HAP-1 (cell line): ENCODE data around the gene ZNF547.

ENCODE experiments used
- DNase-seq, 2 experiments: peaks; one replicate each; pipeline ENCODE4 v3.0.0-alpha.2; 2016 to 2020; ENCODE audit warnings: low spot score in 2 of 2
- H3K27me3 ChIP-seq: fragments of 250-450 bp; sonication (Bioruptor Pico); 2 replicates; pipeline ENCODE4 v1.5.1; 2020; ENCODE audit warnings: low read depth, mild to moderate bottlenecking, moderate library complexity
- H3K36me3 ChIP-seq: fragments of 250-450 bp; sonication (Bioruptor Pico); replicated peaks from 2 replicates; pipeline ENCODE4 v1.5.1; 2020; ENCODE audit warnings: mild to moderate bottlenecking
- H3K4me1 ChIP-seq: fragments of 250-450 bp; sonication (Bioruptor Pico); 2 replicates; pipeline ENCODE4 v1.5.1; 2020; ENCODE audit warnings: mild to moderate bottlenecking
- H3K4me3 ChIP-seq: fragments of 250-450 bp; sonication (Bioruptor Pico); 2 replicates; pipeline ENCODE4 v1.5.1; 2020; ENCODE audit warnings: mild to moderate bottlenecking, moderate library complexity
- H3K9me3 ChIP-seq: fragments of 250-450 bp; sonication (Bioruptor Pico); 2 replicates; pipeline ENCODE4 v1.5.1; 2020; ENCODE audit warnings: mild to moderate bottlenecking, moderate library complexity
- in situ Hi-C: fragments of 300-500 bp; cut with MboI; formaldehyde crosslinking; loops from 3 replicates; pipeline ENCODE4 v1.14.3; 2020; ENCODE audit warnings: low sequenced_read_pairs, inconsistent platforms, mixed read lengths

Gene ZNF547

GRCh38 chr19:57362997-57363687, at the start of gene ZNF547, which contains the start of gene TRAPPC2B:
Gene ZNF547, plus strand, starts transcription at chr19:57363551. Its CDS starts 5,005 bp downstream, at chr19:57368556.
Gene TRAPPC2B, plus strand, starts transcription at chr19:57363551. Its CDS starts 1,283 bp downstream, at chr19:57364834.
- Histone ChIP-seq H3K4me1 (peaks cover 3% of the 10 kb centered on the region; the same call in 1 of the 2 replicates), H3K9me3 (0 out of 2 replicates have a peak, but pooled peaks cover 3% of the 10 kb centered on the region), H3K27me3 (no peaks in the 10 kb centered on the region), H3K4me3 (peak within 1 kb of the TSS; percentile 51), H3K36me3 (no peaks in the 10 kb centered on the region; the same call in 1 of the 2 replicates)
- DNase-seq = peak; percentile 94 to 97
- in situ Hi-C loops = no loop called here

- H3K27me3 ChIP-seq = 0 out of 2 replicates have a peak, but pooled peaks cover 2% of the 10 kb centered on the region
- no peak overlapping the region for H3K4me3 ChIP-seq
- no peaks in the 10 kb centered on the region for H3K36me3 ChIP-seq
- in situ Hi-C loops = no loop called here
- no peaks in the 10 kb centered on the region for H3K4me1 ChIP-seq
- no peak for DNase-seq
- no peaks in the 10 kb centered on the region for H3K9me3 ChIP-seq
Observed at GRCh38 chr19:57314146-57314545, 49.2 kb upstream of the ZNF547 start.

- peaks cover 3% of the 10 kb centered on the region for H3K4me1 ChIP-seq
- in situ Hi-C loops = no loop called here
- DNase-seq = no peak
- no peaks in the 10 kb centered on the region for H3K9me3 ChIP-seq
- H3K36me3 ChIP-seq = peaks cover under 1% of the 10 kb centered on the region; the same call in 1 of the 2 replicates
- 0 out of 2 replicates have a peak, but pooled peaks cover 2% of the 10 kb centered on the region for H3K27me3 ChIP-seq
- no peak overlapping the region for H3K4me3 ChIP-seq
Observed at GRCh38 chr19:57317503-57317902, 45.8 kb upstream of the ZNF547 start.

- Histone ChIP-seq H3K4me3 (peak overlapping the region; percentile 82), H3K36me3 (peaks cover 11% of the 10 kb centered on the region), H3K27me3 (0 out of 2 replicates have a peak, but pooled peaks cover 2% of the 10 kb centered on the region), H3K9me3 (no peaks in the 10 kb centered on the region), H3K4me1 (peaks cover 3% of the 10 kb centered on the region)
- in situ Hi-C loops = no loop called here
- DNase-seq = no peak
Observed at GRCh38 chr19:57319869-57320179, 43.5 kb upstream of the ZNF547 start.

- in situ Hi-C loops = no loop called here
- H3K36me3 ChIP-seq = peaks cover 17% of the 10 kb centered on the region
- peak within 1 kb of the TSS; percentile 82 for H3K4me3 ChIP-seq
- H3K9me3 ChIP-seq = no peaks in the 10 kb centered on the region
- DNase-seq = peak; percentile 93 to 97
- peaks cover 3% of the 10 kb centered on the region for H3K4me1 ChIP-seq
- H3K27me3 ChIP-seq = 0 out of 2 replicates have a peak, but pooled peaks cover 2% of the 10 kb centered on the region
Observed at GRCh38 chr19:57320180-57321084, 42.9 kb upstream of the ZNF547 start, which contains the start of gene ZNF543. Gene ZNF543, plus strand, starts transcription at chr19:57320472. Its CDS starts 382 bp downstream, at chr19:57320854.

- in situ Hi-C loops = no loop called here
- H3K27me3 ChIP-seq = 0 out of 2 replicates have a peak, but pooled peaks cover 2% of the 10 kb centered on the region
- DNase-seq = no peak
- H3K36me3 ChIP-seq = peaks cover 24% of the 10 kb centered on the region
- H3K4me1 ChIP-seq = peaks cover 3% of the 10 kb centered on the region
- peak overlapping the region; percentile 82 for H3K4me3 ChIP-seq
- no peaks in the 10 kb centered on the region for H3K9me3 ChIP-seq
Observed at GRCh38 chr19:57321116-57321515, 42.2 kb upstream of the ZNF547 start.

- H3K9me3 ChIP-seq = no peaks in the 10 kb centered on the region
- peaks cover 31% of the 10 kb centered on the region for H3K36me3 ChIP-seq
- H3K4me3 ChIP-seq = peak overlapping the region; percentile 82; the same call in 1 of the 2 replicates
- H3K27me3 ChIP-seq = 0 out of 2 replicates have a peak, but pooled peaks cover 2% of the 10 kb centered on the region
- H3K4me1 ChIP-seq = peaks cover 3% of the 10 kb centered on the region
- in situ Hi-C loops = no loop called here
- no peak for DNase-seq
Observed at GRCh38 chr19:57321751-57322150, 41.6 kb upstream of the ZNF547 start.

- in situ Hi-C loops = no loop called here
- H3K27me3 ChIP-seq = no peaks in the 10 kb centered on the region
- H3K4me1 ChIP-seq = no peaks in the 10 kb centered on the region; the same call in 1 of the 2 replicates
- no peak overlapping the region for H3K4me3 ChIP-seq
- H3K9me3 ChIP-seq = no peaks in the 10 kb centered on the region
- no peak for DNase-seq
- peaks cover 57% of the 10 kb centered on the region for H3K36me3 ChIP-seq
Observed at GRCh38 chr19:57324992-57325391, 38.4 kb upstream of the ZNF547 start.

GRCh38 chr19:57327993-57328392, 35.4 kb upstream of the ZNF547 start:
- in situ Hi-C loops = no loop called here
- peaks cover 54% of the 10 kb centered on the region for H3K36me3 ChIP-seq
- no peak overlapping the region for H3K4me3 ChIP-seq
- no peak for DNase-seq
- no peaks in the 10 kb centered on the region for H3K9me3 ChIP-seq
- no peaks in the 10 kb centered on the region for H3K4me1 ChIP-seq
- H3K27me3 ChIP-seq = no peaks in the 10 kb centered on the region

GRCh38 chr19:57334191-57334590, 29.2 kb upstream of the ZNF547 start:
- H3K27me3 ChIP-seq = no peaks in the 10 kb centered on the region
- H3K36me3 ChIP-seq = peaks cover 5% of the 10 kb centered on the region
- H3K4me3 ChIP-seq = no peak overlapping the region
- in situ Hi-C loops = no loop called here
- no peaks in the 10 kb centered on the region for H3K4me1 ChIP-seq
- no peak for DNase-seq
- no peaks in the 10 kb centered on the region for H3K9me3 ChIP-seq

GRCh38 chr19:57338877-57339276, 24.5 kb upstream of the ZNF547 start:
- H3K4me3 ChIP-seq = no peak overlapping the region
- no peaks in the 10 kb centered on the region for H3K27me3 ChIP-seq
- H3K4me1 ChIP-seq = no peaks in the 10 kb centered on the region
- DNase-seq = no peak
- no peaks in the 10 kb centered on the region for H3K36me3 ChIP-seq
- in situ Hi-C loops = no loop called here
- H3K9me3 ChIP-seq = no peaks in the 10 kb centered on the region

- Histone ChIP-seq H3K36me3 (no peaks in the 10 kb centered on the region), H3K27me3 (no peaks in the 10 kb centered on the region), H3K4me3 (no peak overlapping the region), H3K4me1 (no peaks in the 10 kb centered on the region), H3K9me3 (no peaks in the 10 kb centered on the region)
- DNase-seq = no peak
- in situ Hi-C loops = no loop called here
Observed at GRCh38 chr19:57342582-57342981, 20.8 kb upstream of the ZNF547 start.

- Histone ChIP-seq H3K27me3 (no peaks in the 10 kb centered on the region), H3K4me3 (no peak overlapping the region), H3K36me3 (0 out of 2 replicates have a peak, but pooled peaks cover 3% of the 10 kb centered on the region), H3K9me3 (peaks cover 5% of the 10 kb centered on the region; the same call in 1 of the 2 replicates), H3K4me1 (peaks cover 7% of the 10 kb centered on the region)
- no peak for DNase-seq
- in situ Hi-C loops = no loop called here
Observed at GRCh38 chr19:57348136-57348535, 15.2 kb upstream of the ZNF547 start.
